Heart left ventricle (tissue), 16 donors: Measurements from ENCODE around the gene MKNK1. TPM values are rescaled to one million over a fixed set of nuclear protein-coding genes. Genes with fewer than 3 reads are reported as not detected.

ENCODE experiments used
- ATAC-seq, 4 donors: fragments of 200-7000 bp; cut with Tn5 transposase; one replicate each; pipeline ENCODE4 v1.9.1; 2020 to 2022; ENCODE audit warnings: moderate library complexity in 4 of 4, mild to moderate bottlenecking in 3 of 4, moderate number of reproducible peaks in 1 of 4
- DNase-seq, 5 donors: peaks; one replicate each; pipeline ENCODE4 v3.0.0-alpha.2; 2020
- H3K27ac ChIP-seq, 12 donors: fragments of 200-600 bp; sonication (generic) in 4 of 12; one replicate each; pipeline versions ENCODE4 v1.5.0 to v1.8.0; 2016 to 2022; ENCODE audit warnings: mild to moderate bottlenecking in 2 of 12
- H3K27me3 ChIP-seq, 9 donors: fragments of 200-600 bp; sonication (generic) in 2 of 9; one replicate each; pipeline versions ENCODE4 v1.5.1 to v1.8.0; 2016 to 2022; ENCODE audit warnings: mild to moderate bottlenecking in 3 of 9
- H3K36me3 ChIP-seq, 9 donors: fragments of 200-600 bp; sonication (generic) in 2 of 9; one replicate each; pipeline versions ENCODE4 v1.5.0 to v1.8.0; 2018 to 2022; ENCODE audit warnings: mild to moderate bottlenecking in 2 of 9
- H3K4me1 ChIP-seq, 12 donors: fragments of 200-600 bp; sonication (generic) in 4 of 12; one replicate each; pipeline versions ENCODE4 v1.5.0 to v1.8.0; 2016 to 2022; ENCODE audit warnings: mild to moderate bottlenecking in 3 of 12
- H3K4me3 ChIP-seq, 12 donors: fragments of 200-600 bp; sonication (generic) in 4 of 12; one replicate each; pipeline versions ENCODE4 v1.5.0 to v1.8.0; 2017 to 2022; ENCODE audit warnings: mild to moderate bottlenecking in 9 of 12, moderate library complexity in 4 of 12
- H3K9me3 ChIP-seq, 12 donors: fragments of 200-600 bp; sonication (generic) in 4 of 12; one replicate each; pipeline versions ENCODE4 v1.5.0 to v1.8.0; 2016 to 2022; ENCODE audit warnings: mild to moderate bottlenecking in 1 of 12
- POLR2A ChIP-seq, 2 donors: fragments of 450-650 bp; IDR thresholded peaks; one replicate each; pipeline ENCODE4 v1.6.1; 2017; ENCODE audit warnings: antibody characterized with exemption in 2 of 2, mild to moderate bottlenecking in 2 of 2, moderate library complexity in 2 of 2
- WGBS, 4 donors: extraction: QIAGEN DNeasy Blood & Tissue Kit in 2 of 4; methylation state at CpG; one replicate each; pipeline versions ENCODE4 v1.1.5 to v1.1.7; 2013 to 2018; 5-methylcytosine and 5-hydroxymethylcytosine counted together
- intact Hi-C, 10 donors: fragments of 100-400 bp; cut with DNase I; formaldehyde crosslinking; loops; one replicate each; pipeline versions ENCODE4 v1.11.1 to v1.14.2; 2022
- polyA plus RNA-seq, 2 donors: library from polyadenylated mRNA; stranded (reverse); fragments of 200-250 nt; gene quantifications; one replicate each; pipeline ENCODE4 v1.2.3, GENCODE V29; 2013
- total RNA-seq, 9 donors: library from RNA; depleted of rRNA in 2 of 9; stranded (reverse); fragments of >200 nt in 2 of 9; fragmentation: NEBNext Ultra II Directional in 3 of 9; extraction: Animal tissue kit (Norgen Biotek cat#: 25700) in 3 of 9; gene quantifications; one replicate each; pipeline versions ENCODE4 v1.1.0 to v1.2.4, GENCODE V29; 2016 to 2023
- TF ChIP-seq, protein P1 (sequence below), 12 donors: fragments of 200-600 bp; sonication (generic) in 4 of 12; IDR thresholded peaks; one replicate each; pipeline versions ENCODE4 v1.5.0 to v1.8.0; 2018 to 2022; ENCODE audit warnings: antibody characterized with exemption in 12 of 12, mild to moderate bottlenecking in 5 of 12
- donor health status: ischemic (EF 13 %, LVEDD 7.1; RV severe dilation, severe dysfunction).
- donor health status: healthy with polysubstance abuse.
- donor health status: DM: no; HTN: yes; CAD: no.
- donor health status: DM: no; HTN: no; CAD: no.
- donor health status: ischemic (EF 25% LVEDD 6.9; RV normal size, moderate dysfunction).
- donor health status: ischemic (EF 25% LVEDD 5.7; RV mildly dilated, moderate dysfunction).
- donor health status: healthy.
- donor health status: DM: yes; HTN: yes; CAD: no.
- donor health status: ischemic (EF 35%, LVEDD 5.7; RV mildly dilated, moderate dysfunction).
- donor health status: nonischemic (EF 11% LVEDD 7.7; RV severe dilation, severe dysfunction).
- donor health status: DM: yes; HTN: yes; CAD: no.
- donor health status: PGD.
- donor health status: ischemic (EF 29% LVEDD 5.4; RV normal size, mild dysfunction).
- donor health status: nonischemic (EF 23%, LVEDD 6.1; RV moderate dilation, normal function).

The MKNK1 gene
- total and polyA plus RNA-seq, 11 donors, result 23.1 to 77.6 (median 35.3) TPM

DNA sequence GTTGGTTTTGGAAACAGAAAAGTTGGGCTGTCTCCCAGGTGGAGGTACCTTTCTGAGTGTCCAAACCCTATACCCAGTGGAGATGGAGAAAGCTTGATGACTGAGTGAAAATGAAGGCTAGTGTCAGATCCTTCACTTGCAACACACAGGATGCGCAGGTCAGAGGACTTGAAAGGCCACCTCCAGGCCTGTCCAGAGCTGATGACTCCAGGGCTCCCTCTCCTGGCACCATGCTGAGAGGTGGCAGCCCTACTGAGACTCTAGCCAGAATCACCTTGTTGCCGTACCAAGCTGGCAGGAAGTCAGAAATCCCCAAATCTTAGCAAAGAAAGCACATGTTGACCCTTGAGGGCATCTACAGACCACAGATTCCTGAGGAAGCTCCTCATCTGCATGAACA lies 69.0 kb downstream of the MKNK1 start:
- TF ChIP-seq POLR2A (IDR thresholded peaks at IDR 0.05), result no peak
- TF ChIP-seq, protein P1, sequence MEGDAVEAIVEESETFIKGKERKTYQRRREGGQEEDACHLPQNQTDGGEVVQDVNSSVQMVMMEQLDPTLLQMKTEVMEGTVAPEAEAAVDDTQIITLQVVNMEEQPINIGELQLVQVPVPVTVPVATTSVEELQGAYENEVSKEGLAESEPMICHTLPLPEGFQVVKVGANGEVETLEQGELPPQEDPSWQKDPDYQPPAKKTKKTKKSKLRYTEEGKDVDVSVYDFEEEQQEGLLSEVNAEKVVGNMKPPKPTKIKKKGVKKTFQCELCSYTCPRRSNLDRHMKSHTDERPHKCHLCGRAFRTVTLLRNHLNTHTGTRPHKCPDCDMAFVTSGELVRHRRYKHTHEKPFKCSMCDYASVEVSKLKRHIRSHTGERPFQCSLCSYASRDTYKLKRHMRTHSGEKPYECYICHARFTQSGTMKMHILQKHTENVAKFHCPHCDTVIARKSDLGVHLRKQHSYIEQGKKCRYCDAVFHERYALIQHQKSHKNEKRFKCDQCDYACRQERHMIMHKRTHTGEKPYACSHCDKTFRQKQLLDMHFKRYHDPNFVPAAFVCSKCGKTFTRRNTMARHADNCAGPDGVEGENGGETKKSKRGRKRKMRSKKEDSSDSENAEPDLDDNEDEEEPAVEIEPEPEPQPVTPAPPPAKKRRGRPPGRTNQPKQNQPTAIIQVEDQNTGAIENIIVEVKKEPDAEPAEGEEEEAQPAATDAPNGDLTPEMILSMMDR (IDR thresholded peaks at IDR 0.05), result peak in 8 of 12 donors; percentile 9 to 41 (median 30)
- intact Hi-C loops, result loop anchor here in 1 of 10 donors (2.0 kb wide), 1 partner anchor 190 kb away; no protein-coding TSS in a partner anchor
- ATAC-seq (peak in 1 of 4 donors; percentile 33), DNase-seq (no peak)
- H3K9me3 ChIP-seq, result no peaks in the 10 kb centered on the region
- H3K4me3 ChIP-seq, result no peak overlapping the region
- H3K36me3 ChIP-seq, result no peaks in the 10 kb centered on the region
- peaks cover 0 to 11% (median 2%) of the 10 kb centered on the region in 12 donors for H3K4me1 ChIP-seq
- 48 to 61% (median 59%) methylated on average over 2 of the region's 2 CpGs for WGBS, 4 donors
- no peak overlapping the region for H3K27ac ChIP-seq
- H3K27me3 ChIP-seq, result peaks cover 0 to 40% (median 5%) of the 10 kb centered on the region in 9 donors

DNA sequence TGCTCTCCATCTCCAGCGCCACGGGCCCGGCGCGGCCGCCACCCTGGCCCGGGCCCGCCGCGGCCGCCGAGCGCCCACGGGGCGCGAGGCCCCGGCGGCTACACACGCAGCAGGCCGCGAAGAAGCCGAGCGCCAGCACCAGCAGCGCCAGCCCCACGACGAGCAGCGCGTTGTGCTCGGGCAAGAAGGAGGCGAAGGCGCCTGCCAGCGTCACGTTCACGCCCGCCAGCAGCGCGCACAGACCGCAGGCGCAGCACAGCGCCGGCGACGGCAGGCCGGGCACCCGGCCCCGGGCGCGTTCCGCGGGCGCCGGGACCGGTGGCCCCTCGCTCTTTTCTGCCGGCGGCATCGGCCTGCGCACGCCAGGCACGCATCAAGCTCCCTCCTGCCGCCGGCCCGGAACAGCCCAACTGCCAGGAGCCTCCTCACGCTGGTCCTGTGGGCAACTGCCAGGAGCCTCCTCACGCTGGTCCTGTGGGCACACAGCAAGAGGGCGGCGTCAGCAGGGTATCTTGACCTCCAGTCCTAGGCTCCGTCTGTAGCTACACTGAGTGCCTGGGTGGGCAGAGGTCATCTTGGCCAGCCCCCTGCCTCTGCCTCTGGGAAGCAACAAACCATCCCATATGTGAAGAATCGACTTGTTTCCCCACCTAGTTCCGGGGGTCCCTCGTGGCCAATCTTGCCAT lies 70.7 kb downstream of the MKNK1 start:
- Histone ChIP-seq H3K27ac (peak overlapping the region in 10 of 12 donors; percentile 26 to 71 (median 50)), H3K36me3 (no peaks in the 10 kb centered on the region), H3K9me3 (no peaks in the 10 kb centered on the region), H3K4me1 (peaks cover 0 to 11% (median 2%) of the 10 kb centered on the region in 12 donors), H3K4me3 (peak overlapping the region in 10 of 12 donors; percentile 21 to 58 (median 48)), H3K27me3 (peaks cover 0 to 47% (median 8%) of the 10 kb centered on the region in 9 donors)
- no peak for TF ChIP-seq POLR2A (IDR thresholded peaks at IDR 0.05)
- TF ChIP-seq, protein P1 (IDR thresholded peaks at IDR 0.05), result no peak
- intact Hi-C loops, result loop anchor here in 9 of 10 donors (2.0 to 5.0 kb wide), 3 partner anchors 189 to 194 kb away; no protein-coding TSS in a partner anchor
- WGBS, 4 donors, result 4 to 40% (median 7%) methylated on average over 8 to 71 of the region's 71 CpGs
- DNase-seq, result peak in 1 of 5 donors; percentile 58
- ATAC-seq, result peak in 3 of 4 donors; percentile 17 to 54 (median 51)

DNA sequence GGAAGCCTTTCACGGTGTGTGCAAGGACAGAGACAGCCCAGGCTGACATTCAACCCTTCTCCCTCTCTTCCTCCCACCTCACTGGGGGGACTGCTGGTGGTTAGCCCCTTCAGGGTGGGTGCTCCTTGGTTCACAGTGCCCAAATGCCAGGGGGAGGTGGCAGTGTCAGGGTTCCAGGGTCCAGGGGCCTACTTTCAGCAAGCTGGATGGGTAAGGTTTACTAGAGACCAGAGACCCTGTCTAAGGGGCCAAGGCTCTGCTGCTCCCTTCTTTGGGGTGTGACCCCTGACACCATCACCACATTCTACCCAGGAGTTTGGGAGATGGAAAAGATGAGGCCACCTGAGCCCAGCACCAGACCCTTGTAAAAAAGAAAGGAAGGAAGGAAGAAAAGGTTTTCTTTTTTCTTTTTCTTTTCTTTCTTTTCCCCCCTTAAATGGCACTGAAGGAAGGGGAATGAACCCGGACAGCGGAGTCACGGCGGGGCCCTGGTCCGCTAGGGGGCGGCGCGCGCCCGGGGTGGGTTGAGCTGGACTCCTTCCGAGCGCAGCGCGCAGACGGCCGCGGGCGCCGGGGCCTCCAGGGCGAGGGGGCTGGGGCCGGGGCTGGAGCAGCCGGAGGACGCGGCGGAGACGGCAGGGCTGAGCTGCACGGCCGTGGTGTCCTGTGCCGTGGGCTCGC lies 71.4 kb downstream of the MKNK1 start:
- peak overlapping the region in 9 of 12 donors; percentile 33 to 58 (median 48) for H3K4me3 ChIP-seq
- ATAC-seq (peak in 3 of 4 donors; percentile 77 to 84 (median 82)), DNase-seq (peak; percentile 55 to 84 (median 73))
- H3K4me1 ChIP-seq, result peaks cover 0 to 11% (median 2%) of the 10 kb centered on the region in 12 donors
- H3K9me3 ChIP-seq, result no peaks in the 10 kb centered on the region
- 1 to 2% (median 2%) methylated on average over 25 to 31 of the region's 31 CpGs for WGBS, 4 donors
- H3K27me3 ChIP-seq, result peaks cover 0 to 49% (median 10%) of the 10 kb centered on the region in 9 donors
- TF ChIP-seq, protein P1 (IDR thresholded peaks at IDR 0.05), result peak; percentile 56 to 83 (median 66)
- no peak for TF ChIP-seq POLR2A (IDR thresholded peaks at IDR 0.05)
- no peaks in the 10 kb centered on the region for H3K36me3 ChIP-seq
- intact Hi-C loops, result loop anchor here in 9 of 10 donors (2.0 to 5.0 kb wide), 3 partner anchors 190 to 195 kb away; no protein-coding TSS in a partner anchor
- H3K27ac ChIP-seq, result peak overlapping the region in 6 of 12 donors; percentile 26 to 71 (median 58)

DNA sequence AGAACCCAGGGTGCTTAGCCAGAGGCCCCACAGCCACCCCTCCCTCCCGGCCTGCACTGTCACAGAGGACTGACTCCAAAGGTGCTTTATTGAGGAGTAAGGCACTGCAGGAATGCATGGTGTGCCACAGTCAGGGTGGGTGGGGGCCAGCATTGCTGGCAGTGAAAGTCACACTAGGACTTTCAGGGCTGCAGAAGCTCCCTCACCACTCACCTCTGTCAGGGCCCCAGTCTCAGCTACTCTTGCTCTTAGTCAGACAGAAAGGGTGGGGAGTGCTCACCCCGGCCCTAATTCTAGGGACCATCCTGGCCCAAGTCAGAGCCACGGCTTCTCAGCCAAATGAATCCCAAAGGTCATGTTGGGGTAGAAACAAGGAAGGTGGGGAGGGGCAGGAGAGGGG lies 72.0 kb downstream of the MKNK1 start:
- DNase-seq, result no peak
- Histone ChIP-seq H3K4me1 (peaks cover 0 to 11% (median 2%) of the 10 kb centered on the region in 12 donors), H3K4me3 (no peak overlapping the region), H3K27me3 (peaks cover 0 to 54% (median 11%) of the 10 kb centered on the region in 9 donors), H3K27ac (no peak overlapping the region), H3K36me3 (no peaks in the 10 kb centered on the region), H3K9me3 (no peaks in the 10 kb centered on the region)
- 59 to 72% (median 68%) methylated on average over 3 of the region's 3 CpGs for whole genome bisulfite sequencing, 4 donors
- TF ChIP-seq POLR2A (IDR thresholded peaks at IDR 0.05), result no peak
- TF ChIP-seq, protein P1 (IDR thresholded peaks at IDR 0.05), result no peak
- intact Hi-C loops, result loop anchor here in 9 of 10 donors (2.0 to 5.0 kb wide), 3 partner anchors 190 to 195 kb away; no protein-coding TSS in a partner anchor
- no peak for ATAC-seq
